Neural crest cell (in vitro differentiated cells): ENCODE measurements around the gene FOXM1. TPM values are rescaled to one million over a fixed set of nuclear protein-coding genes. Genes with fewer than 3 reads are reported as not detected.
A peak's percentile ranks its signal among the peaks of the same experiment; 100 is the strongest.

ENCODE experiments used
- DNase-seq: peaks from one replicate; pipeline ENCODE4 v3.0.0; 2021; ENCODE audit warnings: low read depth, mixed read lengths, low spot score
- H3K27ac Mint-ChIP-seq: one replicate; pipeline ENCODE4 v1.8.0; 2021; ENCODE audit warnings: mild to moderate bottlenecking, mixed read lengths; ENCODE audit not compliant: unreplicated experiment
- H3K27me3 Mint-ChIP-seq: 2 replicates; pipeline ENCODE4 v1.8.0; 2021; ENCODE audit warnings: low read depth, mild to moderate bottlenecking, mixed read lengths
- H3K36me3 Mint-ChIP-seq: 2 replicates; pipeline ENCODE4 v1.8.0; 2021; ENCODE audit warnings: low read depth, mild to moderate bottlenecking, mixed read lengths
- H3K4me1 Mint-ChIP-seq: 2 replicates; pipeline ENCODE4 v1.8.0; 2021; ENCODE audit warnings: mixed read lengths
- H3K4me3 Mint-ChIP-seq: one replicate; pipeline ENCODE4 v1.8.0; 2021; ENCODE audit warnings: mild to moderate bottlenecking, mixed read lengths
- H3K9me3 Mint-ChIP-seq: 2 replicates; pipeline ENCODE4 v1.8.0; 2021; ENCODE audit warnings: mixed read lengths
- CTCF ChIP-seq: fragments of 200-600 bp; sonication (generic); conservative IDR thresholded peaks from 2 replicates; pipeline ENCODE4 v1.5.0; 2021; ENCODE audit warnings: antibody characterized with exemption, mild to moderate bottlenecking
- total RNA-seq: library from RNA; stranded (reverse); gene quantifications from 2 replicates; pipeline ENCODE4 v1.2.1, GENCODE V29; 2021

Gene FOXM1
- total RNA-seq, 1 donor from 2014 or later, result 147 TPM

DNA sequence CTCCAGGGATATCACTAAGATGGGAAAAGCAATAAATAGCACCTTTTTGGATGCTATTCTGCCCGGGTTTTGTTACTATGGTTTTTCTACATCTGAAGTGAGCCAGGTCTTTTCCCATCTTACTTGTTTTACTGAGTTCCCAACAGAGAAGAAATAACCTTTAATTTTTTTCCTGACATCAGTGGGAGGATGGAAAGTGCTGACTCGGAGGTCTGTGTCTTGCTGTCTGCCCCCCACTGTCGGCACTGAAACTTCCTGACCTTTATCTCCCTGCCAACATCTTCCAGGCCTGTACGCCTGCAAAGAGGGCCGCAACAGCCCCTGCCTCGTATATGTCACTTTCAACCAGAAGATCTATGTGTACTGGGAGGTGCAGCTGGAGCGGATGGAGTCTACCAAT is 53.5 kb downstream of the FOXM1 start:
- TF ChIP-seq CTCF, result no peak
- no peak overlapping the region for H3K27ac Mint-ChIP-seq
- H3K4me3 Mint-ChIP-seq, result no peak overlapping the region
- no peaks in the 10 kb centered on the region for H3K9me3 Mint-ChIP-seq
- DNase-seq, result no peak
- H3K4me1 Mint-ChIP-seq, result peaks cover 19% of the 10 kb centered on the region
- H3K27me3 Mint-ChIP-seq, result no peaks in the 10 kb centered on the region
- peaks cover 11% of the 10 kb centered on the region for H3K36me3 Mint-ChIP-seq

GRCh38 chr12:2820432-2820831 is 56.5 kb downstream of the FOXM1 start:
- Mint-ChIP-seq H3K4me3 (no peak overlapping the region), H3K4me1 (peaks cover 12% of the 10 kb centered on the region), H3K27ac (no peak overlapping the region), H3K36me3 (peaks cover 12% of the 10 kb centered on the region), H3K9me3 (no peaks in the 10 kb centered on the region), H3K27me3 (no peaks in the 10 kb centered on the region)
- DNase-seq, result no peak
- no peak for TF ChIP-seq CTCF

- Mint-ChIP-seq H3K27ac (peak overlapping the region; percentile 76), H3K4me1 (peaks cover 6% of the 10 kb centered on the region), H3K4me3 (peak overlapping the region; percentile 21), H3K9me3 (no peaks in the 10 kb centered on the region), H3K36me3 (peaks cover 12% of the 10 kb centered on the region), H3K27me3 (no peaks in the 10 kb centered on the region)
- no peak for DNase-seq
- TF ChIP-seq CTCF, result no peak
Observed at GRCh38 chr12:2819810-2820209, 57.2 kb downstream of the FOXM1 start.

- H3K36me3 Mint-ChIP-seq, result peaks cover 6% of the 10 kb centered on the region
- TF ChIP-seq CTCF, result peak; percentile 90
- no peaks in the 10 kb centered on the region for H3K27me3 Mint-ChIP-seq
- H3K9me3 Mint-ChIP-seq, result no peaks in the 10 kb centered on the region
- peak overlapping the region; percentile 100 for H3K4me3 Mint-ChIP-seq
- H3K4me1 Mint-ChIP-seq, result peaks cover 14% of the 10 kb centered on the region
- H3K27ac Mint-ChIP-seq, result no peak overlapping the region
- peak; percentile 41 for DNase-seq
Observed at GRCh38 chr12:2813214-2814185, 63.5 kb downstream of the FOXM1 start.

DNA sequence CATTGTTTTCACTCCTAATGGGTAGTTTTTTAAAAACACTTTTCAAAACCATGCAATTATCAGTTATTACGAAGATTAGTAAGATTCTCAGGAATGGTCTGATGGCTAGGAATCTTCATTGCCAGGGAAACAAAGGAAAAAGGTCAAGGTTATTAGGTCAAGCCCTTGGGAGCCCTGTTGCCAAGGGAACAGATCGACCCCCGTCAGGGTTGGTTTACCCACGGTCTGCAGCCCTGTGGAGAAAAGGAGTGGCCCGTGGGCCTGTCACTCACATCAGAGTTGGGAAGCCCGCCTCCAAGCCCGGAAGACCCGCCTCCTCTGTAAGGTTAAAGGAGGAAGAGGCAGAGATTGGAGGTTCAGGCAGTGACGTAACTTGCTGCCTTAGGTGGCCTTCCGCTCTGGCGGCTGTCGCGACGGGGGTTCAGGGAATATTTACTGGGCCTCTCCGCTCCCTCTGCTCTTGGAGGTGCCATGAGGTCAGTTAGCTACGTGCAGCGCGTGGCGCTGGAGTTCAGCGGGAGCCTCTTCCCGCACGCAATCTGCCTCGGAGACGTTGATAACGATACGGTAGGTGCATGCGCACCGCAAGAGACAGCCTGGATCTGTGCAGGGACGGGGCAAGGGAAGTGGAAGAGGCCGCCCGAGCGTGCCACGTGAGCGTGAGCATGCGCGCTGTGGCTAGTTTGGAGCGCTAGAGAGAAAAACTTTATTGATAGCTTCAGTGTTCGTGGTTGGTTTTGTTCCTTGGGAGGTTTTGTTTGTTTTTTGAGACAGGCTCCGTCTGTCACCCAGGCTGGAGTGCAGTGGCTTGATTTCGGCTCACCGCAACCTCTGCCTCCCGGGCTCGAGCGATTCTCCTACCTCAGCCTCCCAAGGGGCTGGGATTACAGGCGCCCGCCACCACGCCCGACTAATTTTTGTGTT is 64.4 kb downstream of the FOXM1 start, which contains the start of gene ITFG2:
ITFG2 (plus strand) TSS at position 379 of the 924 bp plus-strand sequence; CDS start at position 472, 93 bp downstream.
- no peak for TF ChIP-seq CTCF
- Mint-ChIP-seq H3K4me1 (peaks cover 14% of the 10 kb centered on the region), H3K9me3 (no peaks in the 10 kb centered on the region)

More for the DNA sequence above, 64.4 kb downstream of the FOXM1 start, which contains the start of gene ITFG2:
- peak within 1 kb of the TSS; percentile 100 for H3K4me3 Mint-ChIP-seq
- DNase-seq, result peak; percentile 93
- no peaks in the 10 kb centered on the region for H3K27me3 Mint-ChIP-seq
- peak within 1 kb of the TSS; percentile 100 for H3K27ac Mint-ChIP-seq
- no peaks in the 10 kb centered on the region for H3K36me3 Mint-ChIP-seq
